ENCODE measurements around the gene CCDC159.
"Not testable (repeated sequence)": the region's sequence is repeated elsewhere in the genome, so short reads cannot be mapped to it uniquely, and the experiment has no call there.

Gene CCDC159

GRCh38 chr19:11364296-11364904 is 18.1 kb downstream of the CCDC159 start:
- no peak for DNase-seq (ENCODE audit: low read depth, low spot score)
- no peak overlapping the region for H3K27ac ChIP-seq

GRCh38 chr19:11364935-11365334 is 18.6 kb downstream of the CCDC159 start:
- DNase-seq (ENCODE audit: low read depth, low spot score), result no peak

GRCh38 chr19:11365557-11366117 is 19.3 kb downstream of the CCDC159 start:
- no peak for DNase-seq (ENCODE audit: low read depth, low spot score)
- H3K27ac ChIP-seq, result no peak overlapping the region

More at GRCh38 chr19:11364935-11365334, 18.6 kb downstream of the CCDC159 start:
- no peak overlapping the region for H3K27ac ChIP-seq

- H3K27ac ChIP-seq, result no peak overlapping the region
- DNase-seq (ENCODE audit: low read depth, low spot score), result no peak
Measured at GRCh38 chr19:11367528-11367927, 21.2 kb downstream of the CCDC159 start.

GRCh38 chr19:11370744-11371143 is 24.4 kb downstream of the CCDC159 start:
- DNase-seq (ENCODE audit: low read depth, low spot score), result no peak
- no peak overlapping the region for H3K27ac ChIP-seq

GRCh38 chr19:11373166-11373884 is 27.0 kb downstream of the CCDC159 start:
- no peak overlapping the region for H3K27ac ChIP-seq
- DNase-seq (ENCODE audit: low read depth, low spot score), result no peak

- peak overlapping the region; percentile 90 for H3K27ac ChIP-seq
Measured at GRCh38 chr19:11373885-11374432, 27.6 kb downstream of the CCDC159 start.

GRCh38 chr19:11374433-11375142 is 28.3 kb downstream of the CCDC159 start, which contains the start of gene SWSAP1:
Gene SWSAP1 (plus strand): TSS chr19:11374666. CDS start chr19:11374681, 15 bp downstream.
- peak within 1 kb of the TSS; percentile 90 for H3K27ac ChIP-seq
- DNase-seq (ENCODE audit: low read depth, low spot score), result peak; percentile 97

More at GRCh38 chr19:11373885-11374432, 27.6 kb downstream of the CCDC159 start:
- no peak for DNase-seq (ENCODE audit: low read depth, low spot score)

GRCh38 chr19:11375143-11375948 is 29.0 kb downstream of the CCDC159 start:
- DNase-seq (ENCODE audit: low read depth, low spot score), result no peak
- peak overlapping the region; percentile 90 for H3K27ac ChIP-seq

GRCh38 chr19:11377237-11377636 is 30.9 kb downstream of the CCDC159 start:
- peak overlapping the region; percentile 90 for H3K27ac ChIP-seq
- DNase-seq (ENCODE audit: low read depth, low spot score), result no peak

GRCh38 chr19:11377756-11378155 is 31.4 kb downstream of the CCDC159 start:
- DNase-seq (ENCODE audit: low read depth, low spot score), result no peak
- H3K27ac ChIP-seq, result peak overlapping the region; percentile 90

- DNase-seq (ENCODE audit: low read depth, low spot score), result peak; percentile 63
- peak overlapping the region; percentile 90 for H3K27ac ChIP-seq
Measured at GRCh38 chr19:11378319-11379189, 32.2 kb downstream of the CCDC159 start.

- H3K27ac ChIP-seq, result peak overlapping the region; percentile 90
- DNase-seq (ENCODE audit: low read depth, low spot score), result not testable (repeated sequence)
Measured at GRCh38 chr19:11379269-11379845, 33.0 kb downstream of the CCDC159 start.

GRCh38 chr19:11379857-11380350 is 33.6 kb downstream of the CCDC159 start:
- no peak overlapping the region for H3K27ac ChIP-seq
- DNase-seq (ENCODE audit: low read depth, low spot score), result no peak

GRCh38 chr19:11380653-11381537 is 34.6 kb downstream of the CCDC159 start:
- DNase-seq (ENCODE audit: low read depth, low spot score), result peak; percentile 78

GRCh38 chr19:11382898-11383705 is 36.8 kb downstream of the CCDC159 start:
- no peak overlapping the region for H3K27ac ChIP-seq
- no peak for DNase-seq (ENCODE audit: low read depth, low spot score)

More at GRCh38 chr19:11380653-11381537, 34.6 kb downstream of the CCDC159 start:
- peak overlapping the region; percentile 76 for H3K27ac ChIP-seq
